NCI-H2196 (cell line): ENCODE data around the gene NDUFS8.

ENCODE experiments used
- DNase-seq: peaks from one replicate; lab custom pipeline; 2025; ENCODE audit not compliant: unreplicated experiment; lab: John Stamatoyannopoulos, UW

Gene NDUFS8

DNA sequence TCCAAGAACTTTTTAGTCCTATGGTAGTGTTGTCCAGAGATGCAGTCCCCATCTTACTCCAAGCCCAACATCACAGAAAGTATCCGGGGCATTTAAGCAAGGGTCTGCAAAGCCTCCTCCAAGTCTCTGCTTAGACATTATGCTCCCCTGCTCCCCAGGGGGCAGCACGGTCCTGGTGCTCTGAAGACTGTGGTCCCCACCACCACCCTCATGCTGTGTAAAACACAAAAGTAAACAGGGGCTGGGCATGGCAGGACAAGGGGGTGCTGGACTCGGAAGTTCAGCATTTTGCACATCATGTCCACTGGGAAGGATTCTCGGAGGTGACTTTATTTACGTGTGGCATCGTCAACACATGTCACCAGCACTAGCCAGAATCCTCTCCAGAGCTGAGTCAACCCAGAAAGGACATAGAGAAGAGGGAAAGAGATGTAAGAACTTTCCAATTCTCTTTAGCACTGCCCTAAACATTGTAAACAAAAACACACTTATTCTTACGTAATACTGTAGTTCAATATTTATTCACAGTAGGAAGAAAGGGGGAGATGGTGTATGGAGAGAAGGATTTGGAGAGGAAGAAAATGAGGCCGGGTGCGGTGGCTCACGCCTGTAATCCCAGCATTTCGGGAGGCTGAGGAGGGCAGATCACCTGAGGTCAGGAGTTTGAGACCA lies 46.0 kb downstream of the NDUFS8 start:
- DNase-seq, result no peak

DNA sequence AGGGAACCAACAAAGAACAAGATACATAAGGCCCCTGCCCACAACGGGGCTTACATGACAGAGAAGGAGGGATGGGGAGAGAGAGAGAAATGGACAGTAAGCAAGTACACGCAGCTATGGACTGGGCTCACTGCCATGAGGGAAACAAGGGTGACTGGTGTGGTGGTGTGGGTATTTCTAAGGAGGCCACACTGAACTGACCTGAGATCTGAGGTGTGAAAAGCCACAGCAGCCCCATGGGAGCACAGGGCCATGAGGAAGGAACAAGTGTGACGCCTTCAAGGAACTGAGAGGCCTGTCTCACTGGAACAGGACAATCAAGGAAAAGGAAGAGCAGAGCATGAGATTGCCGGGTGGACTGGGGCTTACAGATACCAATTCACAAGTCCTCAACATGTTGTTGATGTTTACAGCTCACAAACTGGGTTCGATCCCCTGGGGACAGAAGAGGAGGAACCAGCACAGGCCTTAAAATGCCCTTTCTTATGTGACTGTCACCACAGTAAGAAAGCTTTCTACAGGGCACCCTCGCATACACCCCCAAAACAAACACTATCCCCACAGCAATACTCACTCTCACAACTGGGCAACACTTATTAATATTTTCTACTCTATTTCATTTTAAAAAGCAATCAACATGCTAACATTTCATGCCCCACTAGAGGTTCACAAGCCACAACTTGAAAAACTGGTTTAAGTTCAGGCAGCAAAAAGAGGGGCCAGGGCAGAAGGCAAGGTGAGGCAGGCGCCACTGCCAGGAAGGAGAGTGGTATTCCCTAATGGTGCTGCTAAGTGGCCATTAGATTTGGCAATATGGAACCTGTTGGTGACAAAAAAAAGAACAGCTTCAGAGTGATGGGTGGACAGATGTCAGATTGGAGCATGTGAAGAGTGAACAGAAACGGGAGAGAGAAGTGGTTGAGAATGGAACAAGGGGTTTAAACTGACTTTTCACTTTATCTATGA lies 47.4 kb downstream of the NDUFS8 start:
- DNase-seq, result no peak

DNA sequence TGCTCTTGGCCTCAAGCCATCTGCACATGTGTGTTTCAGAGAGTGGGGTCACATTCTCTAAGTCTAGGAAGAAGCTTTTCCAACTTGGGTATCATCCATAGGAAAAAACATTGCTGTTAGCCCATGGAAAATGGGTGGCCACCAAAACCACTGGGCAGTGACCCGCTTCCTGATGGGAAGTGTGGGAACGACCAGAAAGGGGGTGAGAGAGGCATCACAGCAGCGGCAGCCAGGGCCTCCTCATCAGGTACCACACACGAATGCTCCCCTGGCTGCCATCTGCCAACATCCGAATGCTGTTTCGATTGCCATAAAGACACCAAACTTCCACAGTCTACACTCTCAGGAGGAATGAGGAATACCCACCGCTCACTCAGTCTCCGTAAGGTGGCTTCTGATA lies 50.4 kb downstream of the NDUFS8 start:
- DNase-seq, result no peak

DNA sequence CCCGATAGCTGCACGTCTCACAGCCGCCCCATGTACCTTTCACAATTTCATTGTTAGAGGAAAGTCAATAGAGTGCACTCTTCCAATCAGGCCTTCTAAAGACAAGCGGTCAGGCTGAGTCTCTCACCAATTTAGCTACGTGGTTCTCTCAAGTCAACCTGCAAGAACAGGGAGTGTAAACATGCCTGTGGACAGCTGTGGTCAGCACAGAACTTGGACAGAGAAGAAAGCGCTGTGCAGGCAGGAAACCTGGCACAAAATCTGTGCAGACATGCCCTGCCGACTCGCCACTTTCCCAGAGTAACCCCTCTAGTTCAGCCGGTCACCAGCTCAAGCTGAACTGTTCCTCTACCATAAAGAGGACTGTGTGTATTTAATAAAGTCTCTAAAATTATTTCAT lies 51.2 kb downstream of the NDUFS8 start:
- DNase-seq, result no peak

DNA sequence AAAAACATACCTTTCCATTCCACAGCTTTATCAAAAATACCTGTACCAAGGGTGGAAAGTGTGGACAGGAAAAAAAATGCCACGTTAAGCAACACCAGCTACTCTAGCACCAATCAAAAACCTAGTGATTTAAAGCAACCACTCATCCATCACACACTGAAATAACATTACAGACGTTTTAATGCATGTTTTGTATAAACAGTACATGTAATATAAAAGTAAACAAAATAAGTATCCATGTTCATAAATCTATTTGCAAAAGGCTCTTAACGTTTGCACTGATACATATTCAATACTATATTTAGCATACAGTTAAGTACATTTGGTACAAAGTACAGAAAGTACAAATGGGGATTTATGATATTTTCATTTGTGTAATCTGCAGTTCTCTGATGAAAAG lies 52.0 kb downstream of the NDUFS8 start:
- no peak for DNase-seq

DNA sequence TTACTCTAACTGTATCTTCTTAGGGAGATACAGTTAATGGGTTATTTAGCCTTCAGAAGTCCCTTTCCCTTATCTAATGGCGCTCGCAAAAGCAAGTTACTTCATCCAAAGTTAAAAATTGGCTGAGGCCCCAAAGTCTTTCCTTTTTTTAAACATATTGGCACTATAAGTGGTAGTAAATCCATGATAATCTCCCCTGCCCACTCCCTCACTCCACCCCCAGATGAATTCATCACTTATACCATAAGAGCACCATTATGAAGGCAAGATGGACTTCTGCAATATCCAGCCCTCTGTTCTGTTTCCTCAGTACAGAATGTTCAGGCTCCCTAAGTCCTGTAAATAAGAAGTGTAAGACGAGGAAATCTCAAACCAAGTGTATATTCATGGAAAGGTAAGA lies 53.0 kb downstream of the NDUFS8 start:
- DNase-seq, result no peak
